ENCODE measurements around the gene CDH7. TPM values are rescaled to one million over a fixed set of nuclear protein-coding genes. Genes with fewer than 3 reads are reported as not detected.

The CDH7 gene
- polyA plus RNA-seq, 1 donor: 17.2 TPM

DNA sequence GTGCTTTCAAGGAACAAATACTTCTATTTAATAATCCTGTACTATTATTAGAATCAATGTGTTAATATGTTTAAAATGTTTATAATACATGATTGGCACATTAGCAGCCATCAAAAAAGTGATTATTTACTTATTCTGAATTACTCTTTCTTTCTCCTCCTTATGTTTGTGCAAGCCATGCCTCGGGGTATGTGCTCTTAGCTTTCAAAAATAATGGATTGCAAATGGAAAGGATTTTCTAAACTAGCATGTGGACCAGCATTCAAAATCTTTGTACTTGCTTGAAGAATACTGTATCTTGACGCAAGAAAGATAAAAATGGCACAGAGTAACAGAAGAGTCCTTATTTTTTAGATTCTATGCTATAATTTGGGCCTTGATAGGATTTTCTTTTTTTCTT, 156.5 kb downstream of the CDH7 start:
- no peak for DNase-seq

DNA sequence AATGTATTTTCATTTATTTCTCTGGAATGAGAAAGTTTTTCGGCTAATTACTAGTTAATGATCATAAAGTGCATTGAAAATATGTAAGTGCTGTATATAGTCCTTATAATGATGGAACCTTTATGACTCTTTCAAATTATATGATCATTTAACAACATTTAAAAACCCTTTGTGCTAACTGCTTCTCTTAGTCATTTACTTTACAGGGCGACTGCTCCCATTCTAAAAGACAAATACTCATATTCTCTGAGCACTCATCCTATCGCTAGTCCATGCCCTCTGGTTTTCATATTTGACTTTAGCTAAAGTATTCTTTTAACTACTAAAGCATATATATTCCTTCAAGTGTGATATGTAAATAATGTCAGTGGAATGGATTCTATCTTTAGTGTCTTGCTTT, 168.2 kb downstream of the CDH7 start:
- no peak for DNase-seq

GRCh38 chr18:65919663-65920062, 168.9 kb downstream of the CDH7 start:
- no peak for DNase-seq

- DNase-seq: no peak
Observed at GRCh38 chr18:65922103-65922502, 171.3 kb downstream of the CDH7 start.

DNA sequence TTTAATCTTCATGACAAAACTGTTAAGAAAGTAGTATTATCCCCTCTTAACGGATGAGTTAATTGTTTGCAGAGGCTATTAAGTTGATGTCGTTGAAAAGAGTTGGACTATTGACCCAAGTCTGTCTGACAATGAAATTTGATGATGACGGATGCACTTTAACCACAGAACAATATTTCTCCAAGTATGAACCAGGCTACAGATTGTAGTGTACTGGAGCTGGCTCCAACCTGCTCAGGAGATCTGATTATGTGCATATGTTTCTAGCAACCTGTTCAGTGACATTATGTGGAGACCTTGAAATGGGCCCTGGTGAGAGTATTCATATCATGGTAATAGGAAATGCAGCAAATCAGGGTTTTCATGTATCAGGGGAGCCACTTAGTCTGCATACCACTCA, 174.1 kb downstream of the CDH7 start:
- no peak for DNase-seq

GRCh38 chr18:65934874-65935273, 184.1 kb downstream of the CDH7 start:
- peak; percentile 10 for DNase-seq

DNA sequence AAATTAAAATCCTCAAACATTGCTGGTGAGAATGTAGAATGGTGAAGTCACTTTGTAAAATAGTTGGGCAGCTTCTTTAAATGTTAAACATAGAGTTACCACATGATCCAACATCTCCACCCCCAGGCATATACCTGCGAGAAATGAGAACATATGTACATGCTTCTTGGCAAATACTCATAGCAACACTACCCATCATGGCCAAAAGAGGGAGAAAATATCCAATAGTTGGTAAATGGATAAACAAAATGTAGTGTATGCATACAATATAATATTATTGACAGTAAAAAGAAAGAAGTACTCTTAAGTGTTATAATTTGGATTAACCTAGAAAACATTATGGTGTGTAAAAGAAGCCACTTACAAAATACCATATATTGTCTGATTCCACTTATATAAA, 185.9 kb downstream of the CDH7 start:
- no peak for DNase-seq

DNA sequence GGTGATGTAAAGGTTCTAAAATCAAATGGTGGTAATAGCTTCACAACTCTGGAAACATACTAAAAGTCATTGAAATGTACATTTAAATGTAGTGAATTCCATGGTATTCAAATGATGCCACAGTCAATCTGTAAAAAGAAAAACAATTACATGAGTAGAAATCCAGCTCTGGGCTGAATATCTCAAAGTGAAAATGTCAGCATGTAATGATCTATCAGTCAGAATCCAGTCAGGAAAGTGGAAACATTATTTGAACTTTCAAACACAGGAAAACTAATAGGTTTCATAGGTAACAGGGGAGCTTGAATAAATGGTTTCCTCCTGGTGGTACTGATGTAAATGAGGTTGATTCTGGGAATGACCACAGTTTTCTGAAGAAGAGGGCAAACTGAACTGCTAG, 186.4 kb downstream of the CDH7 start:
- no peak for DNase-seq

DNA sequence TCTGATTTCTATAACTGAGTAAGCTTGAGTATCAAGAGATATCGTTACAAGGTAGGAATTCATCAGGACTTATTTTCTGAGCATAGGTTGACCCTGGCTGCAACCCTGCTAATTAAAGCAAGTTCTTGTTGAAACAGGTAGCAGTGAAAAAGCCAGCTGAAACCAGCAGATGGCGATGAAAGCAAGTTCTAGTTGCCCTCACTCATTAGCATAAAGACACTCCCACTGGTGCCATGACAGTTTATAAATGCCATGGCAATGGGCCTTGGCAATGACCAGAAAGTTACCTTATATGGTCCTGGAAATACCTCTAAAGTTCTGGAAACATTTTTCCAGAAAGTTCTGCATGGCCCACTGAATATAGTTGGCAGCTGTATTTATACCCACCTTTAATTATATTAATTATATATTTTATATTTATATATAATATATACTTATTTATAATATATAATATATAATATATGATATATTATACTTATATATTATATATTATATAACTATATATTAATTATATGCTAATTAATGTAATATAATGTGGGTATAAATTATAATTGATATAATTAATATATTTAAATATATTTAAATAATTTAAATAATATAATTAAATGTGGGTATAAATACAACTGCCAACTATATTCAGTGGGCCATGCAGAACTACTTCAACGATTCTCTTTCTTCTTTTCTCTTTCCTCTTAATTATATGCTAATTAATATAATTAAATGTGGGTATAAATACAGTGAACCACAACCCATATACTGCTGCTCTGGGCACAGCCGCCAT, 188.0 kb downstream of the CDH7 start:
- peak; percentile 3 for DNase-seq
